Breast epithelium (tissue), 3 donors: Measurements from ENCODE around the gene OSTM1.

Experiments used
- POLR2A ChIP-seq: fragments of 450-650 bp; IDR thresholded peaks from one replicate; pipeline ENCODE4 v1.6.1; 2016; ENCODE audit warnings: antibody characterized with exemption, mild to moderate bottlenecking, moderate library complexity
- POLR2AphosphoS5 ChIP-seq, 3 donors: sonication (generic); formaldehyde crosslinking; IDR thresholded peaks; one replicate each; pipeline ENCODE4 v1.6.1; 2017; ENCODE audit warnings: antibody characterized with exemption in 3 of 3
- TF ChIP-seq, protein P1 (sequence below), 3 donors: fragments of 450-650 bp; IDR thresholded peaks; one replicate each; pipeline ENCODE4 v1.5.1; 2016 to 2017; ENCODE audit warnings: antibody characterized with exemption in 3 of 3, mild to moderate bottlenecking in 3 of 3, moderate library complexity in 3 of 3

- TF ChIP-seq POLR2A (no peak), POLR2AphosphoS5 (IDR thresholded peaks at IDR 0.05) (no peak)
- TF ChIP-seq, protein P1, sequence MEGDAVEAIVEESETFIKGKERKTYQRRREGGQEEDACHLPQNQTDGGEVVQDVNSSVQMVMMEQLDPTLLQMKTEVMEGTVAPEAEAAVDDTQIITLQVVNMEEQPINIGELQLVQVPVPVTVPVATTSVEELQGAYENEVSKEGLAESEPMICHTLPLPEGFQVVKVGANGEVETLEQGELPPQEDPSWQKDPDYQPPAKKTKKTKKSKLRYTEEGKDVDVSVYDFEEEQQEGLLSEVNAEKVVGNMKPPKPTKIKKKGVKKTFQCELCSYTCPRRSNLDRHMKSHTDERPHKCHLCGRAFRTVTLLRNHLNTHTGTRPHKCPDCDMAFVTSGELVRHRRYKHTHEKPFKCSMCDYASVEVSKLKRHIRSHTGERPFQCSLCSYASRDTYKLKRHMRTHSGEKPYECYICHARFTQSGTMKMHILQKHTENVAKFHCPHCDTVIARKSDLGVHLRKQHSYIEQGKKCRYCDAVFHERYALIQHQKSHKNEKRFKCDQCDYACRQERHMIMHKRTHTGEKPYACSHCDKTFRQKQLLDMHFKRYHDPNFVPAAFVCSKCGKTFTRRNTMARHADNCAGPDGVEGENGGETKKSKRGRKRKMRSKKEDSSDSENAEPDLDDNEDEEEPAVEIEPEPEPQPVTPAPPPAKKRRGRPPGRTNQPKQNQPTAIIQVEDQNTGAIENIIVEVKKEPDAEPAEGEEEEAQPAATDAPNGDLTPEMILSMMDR (IDR thresholded peaks at IDR 0.05), result no peak
Observed at GRCh38 chr6:108001696-108002231, 72.8 kb downstream of the OSTM1 start.
